Stimulated activated CD4-positive, alpha-beta T cell treated with anti-CD3 and anti-CD28 coated beads, Interleukin-15, amount 100 ng/mL, for 24 hours (primary cell): ENCODE data around the gene NAT16.

Experiments used
- DNase-seq: peaks from one replicate; pipeline ENCODE4 v3.0.0-alpha.2; 2020

NAT16 gene

GRCh38 chr7:101170617-101171441 lies 9.3 kb downstream of the NAT16 start:
- no peak for DNase-seq

GRCh38 chr7:101169838-101170551 lies 10.1 kb downstream of the NAT16 start:
- peak; percentile 87 for DNase-seq

- DNase-seq = no peak
Measured at GRCh38 chr7:101169110-101169837, 10.8 kb downstream of the NAT16 start.

GRCh38 chr7:101168412-101169049 lies 11.6 kb downstream of the NAT16 start:
- DNase-seq = no peak

- DNase-seq = no peak
Measured at GRCh38 chr7:101167645-101168411, 12.3 kb downstream of the NAT16 start.

- no peak for DNase-seq
Measured at GRCh38 chr7:101166909-101167644, 13.0 kb downstream of the NAT16 start.

- no peak for DNase-seq
Measured at GRCh38 chr7:101166648-101166908, 13.5 kb downstream of the NAT16 start.

- DNase-seq = no peak
Measured at GRCh38 chr7:101165958-101166647, 14.0 kb downstream of the NAT16 start.

GRCh38 chr7:101165075-101165957 lies 14.8 kb downstream of the NAT16 start, which contains the start of gene VGF:
Gene VGF, minus strand, starts transcription at chr7:101165569. Its CDS starts 726 bp downstream, at chr7:101164843.
- DNase-seq = peak; percentile 96

- DNase-seq = no peak
Measured at GRCh38 chr7:101164071-101164840, 15.8 kb downstream of the NAT16 start.

- DNase-seq = peak; percentile 44
Measured at GRCh38 chr7:101163279-101164070, 16.6 kb downstream of the NAT16 start.

- peak; percentile 49 for DNase-seq
Measured at GRCh38 chr7:101162551-101163278, 17.4 kb downstream of the NAT16 start.

GRCh38 chr7:101161692-101162471 lies 18.2 kb downstream of the NAT16 start:
- no peak for DNase-seq

GRCh38 chr7:101160910-101161309 lies 19.2 kb downstream of the NAT16 start:
- DNase-seq = no peak

- DNase-seq = no peak
Measured at GRCh38 chr7:101159696-101160674, 20.1 kb downstream of the NAT16 start.
